HEK293 (cell line): ENCODE data around the gene CCDC179.

Source experiments
- CTCF ChIA-PET: fragments of 350-600 bp; formaldehyde crosslinking; extraction: SDS; loops from one replicate; lab custom pipeline; 2021; ENCODE audit warnings: antibody characterized with exemption; lab: Yijun Ruan, JAX
- POLR2A ChIA-PET: fragments of 300-600 bp; formaldehyde crosslinking; extraction: SDS; loops from one replicate; lab custom pipeline; 2020; ENCODE audit warnings: antibody characterized with exemption, inconsistent platforms; lab: Yijun Ruan, JAX
- H3K27ac ChIP-seq: fragments of 200-500 bp; sonication (Bioruptor generic); 2 replicates; pipeline ENCODE4 v1.5.1; 2014; ENCODE audit warnings: low read depth, low read length, control low read depth, inconsistent platforms; ENCODE audit errors: extremely low read depth
- H3K36me3 ChIP-seq, 2 experiments: fragments of 200-500 bp in 1 of 2; sonication (Bioruptor generic) in 1 of 2; 1 replicate in 1 of 2; 2 replicates in 1 of 2; pipeline ENCODE4 v1.5.1; 2014 to 2017; ENCODE audit warnings: inconsistent platforms in 2 of 2, low read length in 2 of 2; ENCODE audit not compliant: control insufficient read depth in 2 of 2, insufficient read depth in 1 of 2
- H3K4me1 ChIP-seq: fragments of 200-500 bp; sonication (Bioruptor generic); 2 replicates; pipeline ENCODE4 v1.5.1; 2014; ENCODE audit warnings: mild to moderate bottlenecking, low read length, inconsistent platforms; ENCODE audit not compliant: control insufficient read depth, insufficient read depth
- H3K4me3 ChIP-seq: 2 replicates; pipeline ENCODE4 v1.5.1; 2011; ENCODE audit warnings: low read depth, mild to moderate bottlenecking, control low read depth, low read length, moderate library complexity
- H3K9me3 ChIP-seq: fragments of 200-500 bp; sonication (Bioruptor generic); 2 replicates; pipeline ENCODE4 v1.5.1; 2014; ENCODE audit warnings: low read depth, low read length, inconsistent platforms; ENCODE audit not compliant: control insufficient read depth, insufficient read depth
- GLIS1 ChIP-seq: fragments of 450-650 bp; formaldehyde crosslinking; IDR thresholded peaks from 2 replicates; pipeline ENCODE4 v1.5.1; 2016; ENCODE audit warnings: missing biosample characterization, missing genetic modification characterization
- SETDB1 ChIP-seq: IDR thresholded peaks from one replicate; pipeline ENCODE4 v1.6.1; 2017; ENCODE audit warnings: mild to moderate bottlenecking, low read length, moderate library complexity, mixed read lengths; ENCODE audit not compliant: insufficient read length
- SP7 ChIP-seq: fragments of 450-650 bp; formaldehyde crosslinking; IDR thresholded peaks from 2 replicates; pipeline ENCODE4 v1.5.1; 2016; ENCODE audit warnings: missing biosample characterization, missing genetic modification characterization
- TCF7L2 ChIP-seq: IDR thresholded peaks from 2 replicates; pipeline ENCODE4 v1.6.1; 2011; ENCODE audit warnings: low read depth, mild to moderate bottlenecking, inconsistent platforms, low read length, moderate library complexity, borderline replicate concordance
- ZBTB11 ChIP-seq: fragments of 450-650 bp; formaldehyde crosslinking; conservative IDR thresholded peaks from 2 replicates; pipeline ENCODE4 v1.5.1; 2016; ENCODE audit warnings: low read depth, missing biosample characterization, missing genetic modification characterization
- ZFP69B ChIP-seq: fragments of 450-650 bp; formaldehyde crosslinking; IDR thresholded peaks from 2 replicates; pipeline ENCODE4 v1.5.1; 2016; ENCODE audit warnings: missing biosample characterization, missing genetic modification characterization
- ZNF248 ChIP-seq: fragments of 450-650 bp; formaldehyde crosslinking; IDR thresholded peaks from 2 replicates; pipeline ENCODE4 v1.5.1; 2017; ENCODE audit warnings: missing biosample characterization, missing genetic modification characterization
- ZNF266 ChIP-seq: fragments of 450-650 bp; formaldehyde crosslinking; IDR thresholded peaks from 2 replicates; pipeline ENCODE4 v1.5.1; 2016; ENCODE audit warnings: missing biosample characterization, missing genetic modification characterization, low read depth
- ZNF280C ChIP-seq: fragments of 450-650 bp; formaldehyde crosslinking; IDR thresholded peaks from 2 replicates; pipeline ENCODE4 v1.5.1; 2016; ENCODE audit warnings: missing biosample characterization, missing genetic modification characterization
- ZNF292 ChIP-seq: fragments of 450-650 bp; formaldehyde crosslinking; IDR thresholded peaks from 2 replicates; pipeline ENCODE4 v1.5.1; 2016; ENCODE audit warnings: low read depth, missing biosample characterization, missing genetic modification characterization, borderline replicate concordance
- ZNF350 ChIP-seq: fragments of 450-650 bp; formaldehyde crosslinking; IDR thresholded peaks from 2 replicates; pipeline ENCODE4 v1.5.0; 2017; ENCODE audit warnings: missing biosample characterization, mild to moderate bottlenecking, missing genetic modification characterization
- ZNF521 ChIP-seq: fragments of 450-650 bp; formaldehyde crosslinking; IDR thresholded peaks from 2 replicates; pipeline ENCODE4 v1.5.1; 2017; ENCODE audit warnings: missing biosample characterization, mild to moderate bottlenecking, missing genetic modification characterization
- ZNF571 ChIP-seq: fragments of 450-650 bp; formaldehyde crosslinking; IDR thresholded peaks from 2 replicates; pipeline ENCODE4 v1.5.0; 2017; ENCODE audit warnings: missing biosample characterization, missing genetic modification characterization
- ZNF610 ChIP-seq: fragments of 450-650 bp; formaldehyde crosslinking; IDR thresholded peaks from 2 replicates; pipeline ENCODE4 v1.5.1; 2016; ENCODE audit warnings: missing biosample characterization, missing genetic modification characterization, borderline replicate concordance
- ZNF626 ChIP-seq: fragments of 450-650 bp; sonication (Bioruptor Pico); formaldehyde crosslinking; IDR thresholded peaks from 2 replicates; pipeline ENCODE4 v1.5.1; 2018; ENCODE audit warnings: missing biosample characterization, missing genetic modification characterization, inconsistent platforms
- ZSCAN18 ChIP-seq: fragments of 450-650 bp; formaldehyde crosslinking; IDR thresholded peaks from 2 replicates; pipeline ENCODE4 v1.5.1; 2016; ENCODE audit warnings: missing biosample characterization, missing genetic modification characterization

The CCDC179 gene

GRCh38 chr11:22901603-22902002, 41.3 kb upstream of the CCDC179 start:
- Histone ChIP-seq H3K27ac (no peak overlapping the region), H3K4me3 (no peak overlapping the region)
- TF ChIP-seq ZNF350 (tag by site-specific recombination), result no peak
- TF ChIP-seq TCF7L2, result no peak
- TF ChIP-seq ZNF292 (tag by site-specific recombination), result no peak
- no peak for TF ChIP-seq ZNF610 (tag by site-specific recombination)
- TF ChIP-seq, all 188 proteins: peak for 0
- ChIA-PET CTCF (interaction anchor here (0.7 to 1.5 kb wide), 3 partner anchors 19 to 196 kb away, joined by 3 to 7 read pairs (median 4); no protein-coding TSS in a partner anchor), POLR2A (no interaction called here)
- Histone ChIP-seq H3K36me3 (no peaks in the 10 kb centered on the region), H3K4me1 (no peaks in the 10 kb centered on the region), H3K9me3 (no peaks in the 10 kb centered on the region)

- Histone ChIP-seq H3K4me3 (no peak overlapping the region), H3K36me3 (no peaks in the 10 kb centered on the region), H3K4me1 (no peaks in the 10 kb centered on the region), H3K27ac (no peak overlapping the region), H3K9me3 (no peaks in the 10 kb centered on the region)
- CTCF ChIA-PET, result interaction anchor here (0.7 to 1.5 kb wide), 4 partner anchors 20 to 197 kb away, joined by 3 to 7 read pairs (median 4); no protein-coding TSS in a partner anchor
- POLR2A ChIA-PET, result no interaction called here
- TF ChIP-seq ZNF280C (no peak), ZSCAN18 (no peak), ZNF626 (tag by site-specific recombination) (no peak), SP7 (tag by site-specific recombination) (no peak), TCF7L2 (no peak)
These were observed 40.7 kb upstream of the CCDC179 start for GRCh38 chr11:22900764-22901486.

- ChIA-PET POLR2A (no interaction called here), CTCF (no interaction called here)
These were observed 37.8 kb upstream of the CCDC179 start for GRCh38 chr11:22898036-22898435.

More at GRCh38 chr11:22898036-22898435, 37.8 kb upstream of the CCDC179 start:
- no peak overlapping the region for H3K4me3 ChIP-seq
- no peak for TF ChIP-seq GLIS1 (tag by site-specific recombination)
- TF ChIP-seq ZBTB11 (tag by site-specific recombination), result no peak
- TF ChIP-seq ZNF571 (tag by site-specific recombination), result no peak
- TF ChIP-seq ZNF248 (tag by site-specific recombination), result no peak
- TF ChIP-seq SETDB1, result no peak
- TF ChIP-seq ZNF266, result no peak
- no peak for TF ChIP-seq ZNF521
- no peak for TF ChIP-seq ZFP69B (tag by site-specific recombination)
- H3K36me3 ChIP-seq, result no peaks in the 10 kb centered on the region
- H3K9me3 ChIP-seq, result no peaks in the 10 kb centered on the region
- H3K4me1 ChIP-seq, result no peaks in the 10 kb centered on the region
- no peak overlapping the region for H3K27ac ChIP-seq
